ENCODE measurements around the gene MSANTD2.

- TF ChIP-seq CTCF (IDR thresholded peaks at IDR 0.05; ENCODE audit: insufficient read depth, low read length, poor library complexity, severe bottlenecking) (no peak), EZH2phosphoT487 (conservative IDR thresholded peaks at IDR 0.05; ENCODE audit: low read length) (no peak)
These were observed 50.3 kb downstream of the MSANTD2 start for GRCh38 chr11:124749912-124750311.
